ENCODE data around the gene CDHR1.

CDHR1 gene

DNA sequence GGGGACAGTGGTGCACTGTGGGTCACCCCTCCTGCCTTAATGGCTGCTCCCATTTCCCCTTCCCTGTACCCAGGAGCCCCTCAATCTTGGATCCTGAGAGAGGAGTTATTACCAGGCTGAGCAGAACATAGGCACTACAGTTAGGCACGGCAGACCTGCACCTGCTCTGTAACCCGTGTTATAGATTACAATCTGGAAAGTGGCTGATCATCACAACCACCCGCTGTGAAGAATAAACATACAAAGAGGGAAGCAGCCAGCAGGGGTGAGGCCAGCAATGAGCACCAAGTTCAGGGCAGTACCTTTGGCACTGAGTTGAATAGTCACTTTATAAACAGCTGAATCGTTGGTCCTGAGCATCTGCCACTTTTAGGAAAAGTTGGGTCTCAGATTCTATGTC lies 1.7 kb downstream of the CDHR1 start:
- no peak overlapping the region for H3K4me3 ChIP-seq (ENCODE audit: low read depth, low read length)
- DNase-seq (ENCODE audit: low read depth), result no peak

DNA sequence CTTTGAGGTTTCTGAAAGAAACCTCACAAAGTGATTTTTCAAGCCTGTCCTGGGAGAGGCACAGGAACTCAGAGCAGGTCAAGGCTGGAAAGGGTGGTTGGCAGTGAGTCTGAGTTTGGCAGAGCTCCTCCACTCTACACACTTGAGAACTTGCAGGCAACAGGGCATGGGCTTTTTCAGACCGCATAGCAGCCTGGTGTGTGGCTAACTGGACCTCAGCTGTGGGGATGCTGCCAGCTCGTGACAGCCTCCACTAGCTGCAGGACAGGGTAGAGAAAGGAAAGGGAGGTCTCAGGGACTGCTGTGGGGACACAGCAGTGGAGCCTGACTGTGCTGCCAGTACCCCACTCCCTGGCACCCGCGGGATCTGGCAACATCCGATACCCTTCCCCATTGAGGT lies 2.6 kb downstream of the CDHR1 start:
- DNase-seq (ENCODE audit: low read depth), result no peak
- no peak overlapping the region for H3K4me3 ChIP-seq (ENCODE audit: low read depth, low read length)

DNA sequence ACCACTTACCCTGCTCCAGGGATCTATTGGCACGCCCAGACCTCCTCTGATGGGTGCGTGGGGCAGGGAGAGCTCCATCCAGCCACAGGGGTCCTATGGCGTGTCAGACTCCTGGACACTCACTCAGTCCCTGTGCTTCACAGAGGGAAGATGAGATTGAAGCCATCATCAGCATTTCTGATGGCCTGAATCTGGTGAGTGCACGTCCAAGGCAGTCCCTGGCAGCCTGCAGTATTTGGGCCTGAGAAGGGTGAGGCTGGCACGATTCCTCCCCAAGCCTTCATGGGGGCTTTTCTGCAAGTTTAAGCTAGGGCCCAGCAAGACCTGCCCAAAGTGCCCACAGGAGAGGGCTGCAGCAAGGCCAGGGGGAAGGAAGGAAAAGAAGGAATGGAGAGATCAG lies 3.3 kb downstream of the CDHR1 start:
- H3K4me3 ChIP-seq (ENCODE audit: low read depth, low read length), result no peak overlapping the region
- DNase-seq (ENCODE audit: low read depth), result no peak

GRCh38 chr10:84198206-84198915 lies 4.0 kb downstream of the CDHR1 start:
- no peak overlapping the region for H3K4me3 ChIP-seq (ENCODE audit: low read depth, low read length)
- DNase-seq (ENCODE audit: low read depth), result no peak

DNA sequence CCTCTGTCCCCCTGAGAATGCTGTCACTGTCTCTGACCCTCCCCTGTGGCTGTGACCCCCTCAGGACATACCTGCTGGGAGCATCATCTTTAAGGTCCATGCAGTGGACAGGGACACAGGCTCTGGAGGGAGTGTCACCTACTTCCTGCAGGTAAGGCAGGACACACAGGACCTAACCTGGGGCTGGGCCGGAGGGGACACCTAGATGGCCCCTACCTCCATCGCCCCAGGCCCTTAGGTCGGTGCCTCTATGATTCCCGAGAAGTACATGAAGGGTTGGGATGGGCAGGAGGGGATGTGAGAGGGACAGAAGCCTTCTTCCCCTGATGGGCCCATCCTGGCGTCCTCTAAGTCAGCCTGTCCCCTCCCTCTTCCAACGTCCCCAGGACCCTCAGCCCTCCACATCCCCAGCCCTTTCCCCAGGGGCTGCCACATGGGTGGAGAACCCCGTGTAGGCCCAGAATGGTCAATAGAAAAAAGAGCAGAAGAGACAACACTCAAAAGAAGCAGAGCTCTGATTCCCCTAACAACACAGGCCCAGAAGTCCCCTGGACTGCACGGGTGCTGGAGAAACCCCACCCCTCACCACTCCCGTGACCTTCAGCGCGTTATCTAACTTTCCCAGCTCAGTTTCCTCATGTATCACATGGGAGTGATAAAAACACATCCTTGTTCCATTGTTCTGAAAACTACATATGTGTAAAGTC lies 6.4 kb downstream of the CDHR1 start:
- no peak for DNase-seq (ENCODE audit: low read depth)
- no peak overlapping the region for H3K4me3 ChIP-seq (ENCODE audit: low read depth, low read length)

DNA sequence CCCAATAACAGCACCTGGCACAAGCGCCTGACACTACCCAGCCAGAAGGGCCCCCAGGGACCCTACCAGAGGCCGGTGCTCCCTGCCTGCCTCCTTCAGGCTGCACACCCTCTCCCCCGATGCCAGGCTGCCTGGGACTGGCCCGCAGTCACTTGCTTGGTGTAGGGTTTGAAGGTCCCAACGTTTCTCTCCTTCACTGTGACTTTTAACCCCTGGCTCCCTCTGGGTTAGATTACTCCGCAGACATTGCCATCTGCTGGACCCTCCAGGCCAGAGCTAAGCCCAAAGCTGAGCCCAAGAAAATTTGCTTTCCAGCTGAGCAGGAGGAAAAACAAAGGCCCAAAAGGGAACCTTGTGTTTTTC lies 6.9 kb downstream of the CDHR1 start:
- no peak for DNase-seq (ENCODE audit: low read depth)
- H3K4me3 ChIP-seq (ENCODE audit: low read depth, low read length), result no peak overlapping the region

GRCh38 chr10:84201682-84202081 lies 7.3 kb downstream of the CDHR1 start:
- no peak overlapping the region for H3K4me3 ChIP-seq (ENCODE audit: low read depth, low read length)
- no peak for DNase-seq (ENCODE audit: low read depth)

GRCh38 chr10:84202349-84202748 lies 8.0 kb downstream of the CDHR1 start:
- DNase-seq (ENCODE audit: low read depth), result no peak
- no peak overlapping the region for H3K4me3 ChIP-seq (ENCODE audit: low read depth, low read length)

- H3K4me3 ChIP-seq (ENCODE audit: low read depth, low read length), result no peak overlapping the region
- no peak for DNase-seq (ENCODE audit: low read depth)
These were observed 9.8 kb downstream of the CDHR1 start for GRCh38 chr10:84204122-84204521.

- no peak overlapping the region for H3K4me3 ChIP-seq (ENCODE audit: low read depth, low read length)
- DNase-seq (ENCODE audit: low read depth), result no peak
These were observed 10.3 kb downstream of the CDHR1 start for GRCh38 chr10:84204610-84205009.

DNA sequence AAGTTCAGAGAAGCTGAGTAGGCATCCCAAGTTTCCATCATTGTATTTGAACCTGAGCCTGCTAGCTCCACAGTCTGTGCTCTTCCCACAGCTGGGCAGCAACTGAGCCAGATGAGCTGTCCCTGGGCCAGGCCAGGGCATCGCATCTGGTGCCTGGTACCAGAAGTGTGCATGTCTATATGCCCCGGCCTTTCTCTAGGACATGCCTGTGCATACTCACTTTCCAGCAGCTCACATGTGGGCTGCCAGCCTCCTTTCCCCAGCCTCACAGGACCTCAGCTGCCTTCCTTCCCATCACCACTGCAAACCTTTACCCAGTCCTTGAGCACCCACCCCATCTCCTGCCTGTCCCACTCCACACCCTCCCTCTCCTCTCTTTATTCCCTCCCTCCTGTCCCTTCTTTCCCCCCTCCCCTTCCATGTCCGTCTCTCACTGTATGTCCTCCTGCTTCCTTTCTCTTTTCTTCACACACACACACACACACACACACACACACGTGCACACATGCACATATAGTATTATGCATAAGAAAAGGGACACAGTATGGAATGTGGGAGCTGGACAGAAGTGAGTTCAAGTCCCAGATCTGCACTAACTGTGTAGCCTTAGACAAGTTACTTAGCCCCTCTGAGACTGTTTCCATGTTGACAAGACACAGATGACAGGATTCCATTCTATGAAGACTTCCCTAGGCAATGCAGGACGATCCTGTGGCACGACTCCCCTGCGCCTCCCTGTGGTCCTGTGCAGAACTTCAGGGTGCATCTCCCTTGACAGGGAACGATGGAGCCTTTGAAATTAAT lies 10.9 kb downstream of the CDHR1 start:
- H3K4me3 ChIP-seq (ENCODE audit: low read depth, low read length), result no peak overlapping the region
- DNase-seq (ENCODE audit: low read depth), result no peak

- DNase-seq (ENCODE audit: low read depth), result no peak
These were observed 11.7 kb downstream of the CDHR1 start for GRCh38 chr10:84205853-84206525.

GRCh38 chr10:84208023-84208422 lies 13.7 kb downstream of the CDHR1 start:
- no peak overlapping the region for H3K4me3 ChIP-seq (ENCODE audit: low read depth, low read length)
- no peak for DNase-seq (ENCODE audit: low read depth)

More at GRCh38 chr10:84205853-84206525, 11.7 kb downstream of the CDHR1 start:
- H3K4me3 ChIP-seq (ENCODE audit: low read depth, low read length), result no peak overlapping the region

- H3K4me3 ChIP-seq (ENCODE audit: low read depth, low read length), result no peak overlapping the region
- DNase-seq (ENCODE audit: low read depth), result no peak
These were observed 17.2 kb downstream of the CDHR1 start for GRCh38 chr10:84211566-84211965.

GRCh38 chr10:84212014-84212413 lies 17.7 kb downstream of the CDHR1 start:
- DNase-seq (ENCODE audit: low read depth), result no peak
- H3K4me3 ChIP-seq (ENCODE audit: low read depth, low read length), result no peak overlapping the region

- DNase-seq (ENCODE audit: low read depth), result no peak
- H3K4me3 ChIP-seq (ENCODE audit: low read depth, low read length), result no peak overlapping the region
These were observed 18.7 kb downstream of the CDHR1 start for GRCh38 chr10:84213076-84213475.

DNA sequence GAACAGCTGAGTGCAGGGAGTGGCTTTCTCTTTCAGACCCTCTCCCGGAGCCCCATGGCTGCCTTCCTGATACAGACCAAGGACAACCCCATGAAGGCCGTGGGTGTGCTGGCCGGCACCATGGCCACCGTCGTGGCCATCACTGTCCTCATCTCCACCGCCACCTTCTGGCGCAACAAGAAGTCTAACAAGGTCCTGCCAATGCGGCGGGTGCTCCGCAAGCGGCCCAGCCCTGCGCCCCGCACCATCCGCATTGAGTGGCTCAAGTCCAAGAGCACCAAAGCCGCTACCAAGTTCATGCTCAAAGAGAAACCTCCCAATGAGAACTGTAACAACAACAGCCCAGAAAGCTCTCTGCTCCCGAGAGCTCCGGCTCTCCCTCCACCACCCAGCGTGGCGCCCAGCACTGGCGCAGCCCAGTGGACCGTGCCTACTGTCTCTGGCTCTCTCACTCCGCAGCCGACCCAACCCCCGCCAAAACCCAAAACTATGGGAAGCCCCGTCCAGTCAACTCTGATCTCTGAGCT lies 19.8 kb downstream of the CDHR1 start:
- DNase-seq (ENCODE audit: low read depth), result no peak
- H3K4me3 ChIP-seq (ENCODE audit: low read depth, low read length), result no peak overlapping the region

DNA sequence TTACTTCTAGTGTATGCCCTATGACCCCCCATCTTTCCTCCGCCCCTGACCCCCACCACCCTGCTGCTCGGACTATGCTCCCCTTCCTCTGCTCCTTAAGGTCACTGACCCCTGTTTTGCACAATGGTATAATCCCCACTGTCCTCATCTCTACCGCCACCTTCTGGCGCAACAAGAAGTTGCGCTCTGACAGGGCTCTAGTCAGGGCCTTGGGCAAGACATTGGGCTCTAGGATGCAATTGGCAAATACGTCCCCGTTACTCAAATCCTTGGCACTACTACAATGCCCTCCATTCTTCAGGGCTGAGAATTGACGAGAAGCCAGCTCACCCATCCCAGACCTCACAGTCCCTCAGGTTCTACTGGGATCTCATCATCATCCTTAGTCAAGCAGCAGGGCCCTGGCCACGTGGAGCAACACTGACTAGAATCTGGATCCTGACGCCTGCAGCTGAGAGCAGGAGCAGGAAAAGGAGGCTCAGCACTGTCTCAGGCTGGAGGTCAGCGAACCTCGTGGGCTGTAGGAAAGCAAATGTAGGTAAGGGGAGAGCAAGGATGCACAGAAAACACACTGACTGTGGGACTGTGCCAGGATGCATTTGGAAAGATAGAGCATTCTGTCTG lies 20.4 kb downstream of the CDHR1 start:
- no peak for DNase-seq (ENCODE audit: low read depth)
- no peak overlapping the region for H3K4me3 ChIP-seq (ENCODE audit: low read depth, low read length)

DNA sequence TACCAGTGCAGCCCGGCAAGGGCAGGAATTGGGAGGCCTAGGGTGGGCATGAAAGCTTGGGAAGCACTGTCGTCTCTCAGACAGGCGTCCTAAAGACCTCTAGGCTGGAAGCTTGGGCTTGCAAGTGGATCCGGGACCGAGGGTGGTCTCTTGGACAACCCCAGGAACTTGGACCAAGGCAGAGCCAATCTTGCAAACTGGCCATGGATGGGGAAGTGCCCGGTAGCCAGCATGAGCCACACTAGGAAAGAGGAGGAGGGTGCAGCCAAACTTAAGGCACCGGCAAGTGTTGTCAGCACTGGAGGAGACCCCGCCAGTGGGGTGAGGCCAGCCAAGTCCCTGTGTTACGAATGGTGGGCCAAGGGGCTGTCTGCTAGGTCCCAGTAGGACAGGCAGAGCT lies 22.5 kb downstream of the CDHR1 start:
- no peak for DNase-seq (ENCODE audit: low read depth)
- H3K4me3 ChIP-seq (ENCODE audit: low read depth, low read length), result no peak overlapping the region
